Activated CD4-positive, alpha-beta T cell treated with anti-CD3 and anti-CD28 coated beads, Interleukin-2, Interleukin-4, amounts not matched to agents 100 ng/mL and 50 ng/mL, durations not matched to agents 16 hours and 8 hours (primary cell): ENCODE measurements around the gene RSU1.

ENCODE experiments used
- DNase-seq: peaks from one replicate; pipeline ENCODE4 v3.0.0-alpha.2; 2020; ENCODE audit warnings: low spot score

RSU1 gene

DNA sequence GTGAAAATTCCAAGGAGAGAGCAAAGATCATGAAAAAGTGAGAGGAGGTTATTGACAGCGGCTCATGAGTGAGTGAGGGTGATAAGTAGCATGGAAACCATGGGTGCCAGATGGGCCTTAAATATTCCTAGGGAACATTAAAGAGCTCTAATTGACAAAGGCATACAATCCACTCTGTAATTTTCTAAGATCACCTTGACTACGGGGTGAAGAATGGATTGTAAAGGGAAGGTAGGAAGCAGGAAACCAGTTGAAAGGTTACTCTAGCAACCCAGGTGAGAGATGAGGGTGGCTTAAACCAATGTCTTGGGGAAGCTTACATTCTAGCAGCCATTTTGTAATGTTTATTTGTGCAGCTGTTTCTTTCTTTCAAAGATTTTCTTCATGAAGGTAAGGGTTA lies 75.7 kb downstream of the RSU1 start:
- no peak for DNase-seq

- DNase-seq = no peak
Observed at GRCh38 chr10:16737420-16737819, 79.8 kb downstream of the RSU1 start.

GRCh38 chr10:16735671-16736070 lies 81.6 kb downstream of the RSU1 start:
- no peak for DNase-seq

DNA sequence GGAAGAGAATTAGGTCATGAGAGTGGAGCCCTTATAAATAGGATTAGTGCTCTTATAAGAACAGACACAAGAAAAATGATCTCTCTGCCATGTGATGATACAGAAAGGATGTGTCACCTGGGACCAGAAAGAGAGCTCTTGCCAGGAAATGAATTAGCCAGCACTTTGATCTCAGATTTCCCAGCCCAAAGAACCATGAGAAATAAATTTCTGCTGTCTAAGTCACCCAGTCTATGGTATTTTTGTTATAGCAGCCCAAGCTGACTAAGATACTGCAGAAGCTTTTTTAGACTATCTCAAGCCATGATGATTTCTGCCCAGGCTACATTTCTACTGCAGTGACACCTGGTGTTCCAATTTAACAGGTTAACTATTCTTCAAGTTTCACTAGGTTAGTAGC lies 84.8 kb downstream of the RSU1 start:
- no peak for DNase-seq

DNA sequence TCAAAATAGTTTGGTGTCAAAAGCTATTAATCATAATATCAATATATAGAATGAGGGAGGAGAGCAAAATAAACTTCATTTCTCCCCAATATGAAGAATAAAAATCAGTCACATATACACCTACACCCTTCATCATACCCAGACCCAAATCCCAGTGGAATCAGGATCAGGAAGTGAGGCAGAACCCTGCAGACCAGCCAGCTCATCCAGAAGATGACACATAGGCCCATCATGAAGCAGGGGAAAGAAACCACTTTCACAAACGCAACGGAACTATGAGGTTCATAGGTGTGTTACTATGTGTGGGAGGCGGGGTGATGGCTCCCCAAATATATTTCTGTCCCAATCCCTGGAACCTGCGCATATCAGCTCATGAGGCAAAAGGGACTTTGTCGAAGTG lies 89.0 kb downstream of the RSU1 start:
- no peak for DNase-seq

GRCh38 chr10:16727666-16728065 lies 89.6 kb downstream of the RSU1 start:
- no peak for DNase-seq

- DNase-seq = no peak
Observed at GRCh38 chr10:16724509-16724908, 92.7 kb downstream of the RSU1 start.

GRCh38 chr10:16720812-16721211 lies 96.4 kb downstream of the RSU1 start:
- no peak for DNase-seq

DNA sequence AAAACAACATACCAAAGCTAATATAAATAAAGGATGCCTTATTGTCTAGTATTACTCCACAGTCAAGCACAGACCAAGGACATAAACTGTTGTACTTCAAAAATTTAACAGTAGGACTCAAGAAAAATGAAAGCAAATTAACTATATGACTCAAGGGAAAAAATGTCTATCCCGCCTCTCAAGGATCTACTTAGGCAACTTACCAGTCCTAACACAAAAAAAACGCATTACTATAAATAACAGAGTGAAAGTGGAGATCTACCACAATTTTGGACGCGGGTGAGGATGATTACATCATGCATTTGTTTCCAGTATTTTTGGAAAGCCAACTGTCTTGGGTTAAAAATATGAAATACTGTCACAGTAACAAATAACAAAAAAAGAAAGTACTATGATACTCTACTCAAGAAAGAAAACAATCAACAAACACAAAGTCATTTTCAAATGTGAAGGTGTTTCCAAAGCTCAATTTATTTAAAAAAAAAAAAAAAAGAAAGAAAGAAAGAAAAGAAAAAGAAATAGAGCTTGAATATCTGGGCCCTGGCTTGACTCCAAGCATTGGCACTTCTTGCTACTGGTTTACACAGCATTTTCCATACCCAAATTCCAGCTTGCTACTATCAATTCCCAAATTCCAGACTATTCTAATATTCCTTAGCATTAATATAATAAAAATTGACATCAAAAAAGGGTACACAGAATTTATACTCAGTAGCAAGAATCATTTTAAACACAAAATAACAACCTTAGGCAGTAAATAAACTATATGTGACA lies 99.4 kb downstream of the RSU1 start:
- no peak for DNase-seq

DNA sequence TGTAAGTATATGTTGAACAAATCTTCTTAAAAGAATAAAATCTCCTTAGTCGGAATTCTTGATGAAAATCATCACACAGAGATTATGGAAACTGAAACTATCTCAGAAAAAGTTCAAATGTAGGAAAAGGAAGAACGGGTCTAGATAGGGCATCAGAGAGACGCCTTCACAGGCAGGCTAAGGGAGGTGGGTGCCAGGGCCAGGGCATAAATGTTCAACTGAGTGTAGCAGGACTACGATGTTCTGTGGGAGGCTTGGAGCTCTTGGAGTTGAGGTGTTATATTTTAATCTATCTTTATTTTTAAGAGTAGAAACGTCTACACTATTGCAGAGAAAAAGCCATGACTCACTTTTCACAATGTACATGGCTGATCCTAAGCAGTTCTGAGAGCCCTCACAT lies 101.2 kb downstream of the RSU1 start:
- DNase-seq = no peak

GRCh38 chr10:16713290-16713689 lies 103.9 kb downstream of the RSU1 start:
- no peak for DNase-seq

DNA sequence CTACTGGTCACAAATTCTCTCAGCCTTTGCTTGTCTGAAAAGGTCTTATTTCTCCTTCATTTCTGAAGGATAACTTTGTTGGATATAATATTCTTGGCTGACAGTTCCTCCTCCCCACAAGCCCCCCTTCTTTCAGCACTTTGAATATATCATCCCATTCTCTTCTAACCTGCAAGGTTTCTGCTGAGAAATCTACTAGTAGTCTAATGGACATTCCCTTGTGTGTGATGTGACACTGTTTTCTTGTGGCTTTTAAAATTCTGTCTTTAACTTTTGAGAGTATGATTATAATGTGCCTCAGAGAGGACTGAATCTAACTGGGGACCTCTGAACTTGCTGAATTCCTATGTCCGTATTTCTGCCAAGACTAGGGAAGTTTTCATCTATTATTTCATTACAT lies 104.3 kb downstream of the RSU1 start:
- DNase-seq = no peak

- DNase-seq = no peak
Observed at GRCh38 chr10:16700331-16700730, 116.9 kb downstream of the RSU1 start.

DNA sequence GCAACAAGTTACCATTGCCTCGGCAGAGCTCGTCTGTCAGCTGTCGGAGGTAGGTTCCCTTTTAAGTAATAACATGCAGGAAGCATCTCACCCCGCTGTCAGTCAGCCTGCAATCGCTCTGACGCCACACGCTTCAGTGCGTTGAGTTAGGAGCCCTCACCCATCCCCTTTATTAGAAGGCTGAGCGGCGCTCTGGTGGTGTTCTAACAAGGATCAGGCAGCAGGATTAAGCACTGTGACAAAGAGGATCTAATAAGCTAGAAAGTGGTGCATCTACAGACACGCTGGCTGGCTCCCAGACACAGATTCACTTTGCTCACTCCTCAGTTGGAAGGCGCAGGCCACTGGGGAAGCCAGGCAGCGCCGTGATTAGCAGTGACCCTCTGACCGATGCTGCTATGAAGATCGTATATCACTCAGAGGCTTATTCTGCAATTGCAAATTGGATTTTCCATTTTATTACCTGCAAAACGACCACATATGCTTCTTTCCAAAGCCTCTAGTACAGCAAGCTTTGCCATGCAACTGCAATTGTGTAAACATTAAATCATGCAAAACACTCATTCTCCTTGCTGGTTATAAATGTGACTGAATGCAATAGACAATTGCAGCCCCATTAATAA lies 117.7 kb downstream of the RSU1 start:
- DNase-seq = no peak

GRCh38 chr10:16698461-16698860 lies 118.8 kb downstream of the RSU1 start:
- no peak for DNase-seq

DNA sequence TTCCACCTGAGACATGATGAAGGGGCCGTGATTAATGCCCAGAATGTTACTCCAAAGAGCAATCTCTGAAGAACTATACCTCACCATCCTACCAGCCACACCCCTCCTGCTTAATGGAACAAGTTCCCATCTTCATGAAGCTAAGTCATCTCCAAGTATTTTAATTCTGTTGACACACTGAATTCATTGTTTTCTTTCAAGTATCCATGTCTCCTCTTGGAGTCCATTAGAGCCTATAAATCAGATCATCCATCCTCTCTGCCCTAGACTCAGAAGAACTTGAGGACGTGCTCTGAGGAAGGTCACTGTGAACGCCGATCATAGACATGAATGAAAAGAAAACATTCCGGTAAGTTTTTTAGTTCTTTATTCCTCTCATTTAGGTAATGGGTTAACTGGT lies 126.8 kb downstream of the RSU1 start:
- DNase-seq = no peak

DNA sequence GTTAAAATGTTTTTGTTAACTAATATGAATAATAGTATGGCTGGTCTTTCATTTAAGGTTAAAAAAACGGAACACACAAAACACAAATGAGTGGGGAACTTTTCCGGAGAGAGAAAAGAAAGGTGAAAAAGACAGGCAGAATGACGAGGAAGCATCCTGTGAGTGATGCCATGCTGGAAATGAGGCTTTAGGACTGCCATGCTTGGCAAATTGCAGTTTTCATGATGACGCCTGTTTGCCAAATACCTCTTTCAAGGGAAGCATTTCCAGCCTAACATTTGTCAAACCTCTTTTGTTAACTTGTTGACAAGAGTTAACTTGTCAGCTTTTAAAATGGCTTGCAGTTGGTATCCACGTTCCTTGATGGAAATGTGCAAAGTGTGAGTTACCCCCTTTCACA lies 127.5 kb downstream of the RSU1 start:
- DNase-seq = no peak

- no peak for DNase-seq
Observed at GRCh38 chr10:16689227-16689626, 128.0 kb downstream of the RSU1 start.

DNA sequence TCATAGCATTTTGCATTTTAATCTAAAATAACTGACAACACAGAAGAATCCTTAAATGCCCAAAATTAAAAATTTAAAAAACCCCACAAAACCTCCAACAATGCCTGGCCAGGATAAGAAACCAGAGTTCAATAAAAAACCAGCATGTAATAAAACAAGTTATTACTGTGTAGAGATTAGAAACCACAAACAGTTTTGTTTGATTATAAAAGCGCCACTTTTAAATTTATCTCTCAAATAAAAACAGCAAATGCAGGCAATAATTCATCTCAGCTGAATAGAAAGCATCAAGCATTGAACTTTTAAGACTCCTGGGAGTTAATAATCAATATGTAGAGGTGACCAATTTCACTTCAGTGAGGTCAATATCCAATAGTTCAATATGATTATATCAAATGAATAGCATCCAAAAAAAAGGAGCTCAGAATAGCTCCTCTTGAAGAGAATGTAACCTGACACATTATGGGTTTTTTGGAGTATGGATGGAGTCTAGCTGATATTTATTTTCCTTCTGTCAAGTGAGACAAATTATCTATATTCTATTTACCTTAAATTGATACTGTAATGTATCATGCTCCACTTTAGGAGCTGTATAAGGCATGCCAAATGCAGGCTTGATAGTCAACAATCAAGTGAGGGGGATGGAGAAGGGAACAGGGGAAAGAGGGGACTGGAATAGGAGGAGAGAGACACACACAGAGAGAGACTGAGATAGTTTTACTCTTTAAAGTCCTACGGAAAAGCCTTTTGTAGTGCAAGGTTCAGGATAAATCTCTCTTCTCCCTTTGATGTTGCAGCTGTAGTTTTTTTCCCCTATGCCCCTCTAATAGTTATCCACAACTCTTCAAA lies 130.9 kb downstream of the RSU1 start:
- no peak for DNase-seq

- no peak for DNase-seq
Observed at GRCh38 chr10:16685551-16685950, 131.7 kb downstream of the RSU1 start.

GRCh38 chr10:16681521-16681920 lies 135.7 kb downstream of the RSU1 start:
- no peak for DNase-seq

- no peak for DNase-seq
Observed at GRCh38 chr10:16679511-16679910, 137.7 kb downstream of the RSU1 start.

- no peak for DNase-seq
Observed at GRCh38 chr10:16675334-16675733, 141.9 kb downstream of the RSU1 start.
